ENCODE results near the gene DIPK1A.

DIPK1A gene

GRCh38 chr1:92961131-92961895, at the start of gene DIPK1A:
TSS of gene DIPK1A (minus strand) at chr1:92961462. CDS start at chr1:92961429, 33 bp downstream.
- peak; percentile 57 for DNase-seq

GRCh38 chr1:93007941-93008577, 46.8 kb upstream of the DIPK1A start:
- no peak for DNase-seq

GRCh38 chr1:93005252-93005598, 44.0 kb upstream of the DIPK1A start:
- no peak for DNase-seq

GRCh38 chr1:93004566-93005251, 43.4 kb upstream of the DIPK1A start:
- DNase-seq, result no peak

- DNase-seq, result no peak
Observed at GRCh38 chr1:93003981-93004380, 42.7 kb upstream of the DIPK1A start.

GRCh38 chr1:93002781-93003180, 41.5 kb upstream of the DIPK1A start:
- DNase-seq, result no peak

GRCh38 chr1:93001893-93002292, 40.6 kb upstream of the DIPK1A start:
- DNase-seq, result no peak

- peak; percentile 17 for DNase-seq
Observed at GRCh38 chr1:93000751-93001175, 39.5 kb upstream of the DIPK1A start.

- DNase-seq, result no peak
Observed at GRCh38 chr1:93000291-93000690, 39.0 kb upstream of the DIPK1A start.

- DNase-seq, result no peak
Observed at GRCh38 chr1:92998821-92999220, 37.6 kb upstream of the DIPK1A start.

GRCh38 chr1:92995441-92996430, 34.5 kb upstream of the DIPK1A start:
- no peak for DNase-seq

GRCh38 chr1:92994105-92994712, 32.9 kb upstream of the DIPK1A start:
- DNase-seq, result peak; percentile 82

- DNase-seq, result no peak
Observed at GRCh38 chr1:92993581-92993980, 32.3 kb upstream of the DIPK1A start.

- DNase-seq, result no peak
Observed at GRCh38 chr1:92992877-92993276, 31.6 kb upstream of the DIPK1A start.

GRCh38 chr1:92992054-92992453, 30.8 kb upstream of the DIPK1A start:
- no peak for DNase-seq

GRCh38 chr1:92990828-92991227, 29.6 kb upstream of the DIPK1A start:
- no peak for DNase-seq

GRCh38 chr1:92989936-92990583, 28.8 kb upstream of the DIPK1A start:
- DNase-seq, result no peak

- no peak for DNase-seq
Observed at GRCh38 chr1:92989253-92989652, 28.0 kb upstream of the DIPK1A start.

- no peak for DNase-seq
Observed at GRCh38 chr1:92987462-92987861, 26.2 kb upstream of the DIPK1A start.

- no peak for DNase-seq
Observed at GRCh38 chr1:92985101-92985500, 23.8 kb upstream of the DIPK1A start.

GRCh38 chr1:92980732-92981647, 19.7 kb upstream of the DIPK1A start:
- no peak for DNase-seq
